SU-DHL-6 (cell line): Measurements from ENCODE around the gene PDE4D.
A peak's percentile ranks its signal among the peaks of the same experiment; 100 is the strongest.

Experiments
- H2AFZ ChIP-seq: fragments of 200-600 bp; sonication (generic); 2 replicates; pipeline ENCODE4 v1.6.1; 2014; ENCODE audit warnings: low read depth, mild to moderate bottlenecking, moderate library complexity, mixed read lengths, antibody characterized with exemption, low read length; ENCODE audit not compliant: severe bottlenecking
- H3F3A ChIP-seq: fragments of 200-600 bp; shearing (Covaris generic); 2 replicates; pipeline ENCODE4 v1.6.0; 2016; ENCODE audit warnings: antibody characterized with exemption, mild to moderate bottlenecking; ENCODE audit not compliant: insufficient read depth
- H3K27ac ChIP-seq: fragments of 200-600 bp; sonication (generic); 2 replicates; pipeline ENCODE4 v1.5.1; 2016; ENCODE audit warnings: low read depth, mild to moderate bottlenecking, low read length, moderate library complexity, mixed read lengths
- H3K27me3 ChIP-seq: fragments of 200-600 bp; sonication (generic), shearing (Covaris generic); 2 replicates; pipeline ENCODE4 v1.6.0; 2014; ENCODE audit warnings: mild to moderate bottlenecking, low read length
- H3K36me3 ChIP-seq: fragments of 200-600 bp; sonication (generic); 2 replicates; pipeline ENCODE4 v1.6.1; 2014; ENCODE audit warnings: mild to moderate bottlenecking, low read length, mixed read lengths
- H3K4me2 ChIP-seq: fragments of 300-600, 200-600 bp; shearing (Covaris generic), sonication (generic); 2 replicates; pipeline ENCODE4 v1.6.0; 2014; ENCODE audit warnings: low read length, low read depth, mild to moderate bottlenecking; ENCODE audit not compliant: poor library complexity, severe bottlenecking
- H3K4me3 ChIP-seq: fragments of 200-600 bp; sonication (generic); 2 replicates; pipeline ENCODE4 v1.5.1; 2014; ENCODE audit warnings: antibody characterized with exemption, low read length, mild to moderate bottlenecking, mixed read lengths; ENCODE audit not compliant: insufficient read depth, poor library complexity, severe bottlenecking
- H3K79me2 ChIP-seq: fragments of 200-600 bp; sonication (generic); 2 replicates; pipeline ENCODE4 v1.6.1; 2014; ENCODE audit warnings: mild to moderate bottlenecking, low read length, moderate library complexity; ENCODE audit not compliant: insufficient read depth
- H3K9ac ChIP-seq: fragments of 200-600 bp; sonication (generic); 2 replicates; pipeline ENCODE4 v1.7.0; 2014; ENCODE audit warnings: mild to moderate bottlenecking, low read length
- H3K9me2 ChIP-seq: fragments of 200-600 bp; sonication (generic); replicated peaks from 2 replicates; pipeline ENCODE4 v1.6.1; 2014; ENCODE audit warnings: low read length; ENCODE audit not compliant: insufficient read depth
- H3K9me3 ChIP-seq: fragments of 200-600 bp; sonication (generic); 2 replicates; pipeline ENCODE4 v1.6.1; 2014; ENCODE audit warnings: low read length, mixed read lengths; ENCODE audit not compliant: insufficient read depth
- H4K20me1 ChIP-seq: fragments of 200-600 bp; sonication (generic); 2 replicates; pipeline ENCODE4 v1.6.1; 2014; ENCODE audit warnings: low read depth, mild to moderate bottlenecking, antibody characterized with exemption, low read length, moderate library complexity, mixed read lengths
- CTCF ChIP-seq: fragments of 200-600 bp; sonication (generic); IDR thresholded peaks from one replicate; pipeline ENCODE4 v1.5.1; 2017; ENCODE audit warnings: antibody characterized with exemption, mild to moderate bottlenecking, low read length, moderate library complexity; ENCODE audit not compliant: insufficient read depth, poor library complexity, severe bottlenecking
- EZH2phosphoT487 ChIP-seq: fragments of 200-600 bp; sonication (generic), shearing (Covaris generic); conservative IDR thresholded peaks from 2 replicates; pipeline ENCODE4 v1.6.1; 2018; ENCODE audit warnings: mild to moderate bottlenecking, antibody characterized with exemption, low read length, moderate library complexity, mixed read lengths

Gene PDE4D

DNA sequence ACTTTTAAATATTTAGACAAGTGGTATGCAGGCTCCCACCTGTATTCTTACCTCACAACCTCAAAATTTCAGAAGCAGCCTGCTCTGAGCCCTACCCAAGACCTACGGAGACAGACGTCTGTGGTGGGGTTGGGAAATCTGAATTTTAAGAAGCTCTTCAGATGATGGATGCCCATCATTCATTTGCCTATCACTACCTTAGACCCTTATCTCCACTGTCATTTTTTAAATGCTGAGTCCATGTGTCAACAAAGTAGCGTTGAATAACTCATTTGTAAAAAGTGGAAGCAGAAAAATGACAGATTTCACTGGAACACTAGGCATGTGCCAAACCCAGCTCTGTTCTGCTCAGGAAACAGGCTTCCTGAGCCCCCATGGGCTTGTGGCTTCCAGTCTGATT is 85.7 kb downstream of the PDE4D start:
- no peak for TF ChIP-seq CTCF
- TF ChIP-seq EZH2phosphoT487: no peak
- Histone ChIP-seq H2AFZ (no peak overlapping the region), H3K9me2 (no peaks in the 10 kb centered on the region), H3K9ac (no peak overlapping the region), H3K36me3 (no peaks in the 10 kb centered on the region), H3F3A (no peaks in the 10 kb centered on the region), H3K4me3 (no peak overlapping the region), H3K27ac (no peak overlapping the region), H3K27me3 (no peaks in the 10 kb centered on the region), H3K4me2 (no peak overlapping the region), H3K9me3 (no peaks in the 10 kb centered on the region), H4K20me1 (no peaks in the 10 kb centered on the region), H3K79me2 (no peaks in the 10 kb centered on the region)

GRCh38 chr5:59800347-59800893 is 93.1 kb downstream of the PDE4D start:
- H3K27ac ChIP-seq: no peak overlapping the region
- H3K4me2 ChIP-seq: no peak overlapping the region
- H3K9me3 ChIP-seq: no peaks in the 10 kb centered on the region
- H3K27me3 ChIP-seq: no peaks in the 10 kb centered on the region
- H3F3A ChIP-seq: no peaks in the 10 kb centered on the region
- no peaks in the 10 kb centered on the region for H4K20me1 ChIP-seq
- no peak overlapping the region for H2AFZ ChIP-seq
- H3K36me3 ChIP-seq: no peaks in the 10 kb centered on the region
- no peaks in the 10 kb centered on the region for H3K79me2 ChIP-seq
- no peaks in the 10 kb centered on the region for H3K9me2 ChIP-seq
- H3K4me3 ChIP-seq: no peak overlapping the region
- TF ChIP-seq EZH2phosphoT487 (no peak), CTCF (no peak)
- H3K9ac ChIP-seq: no peak overlapping the region

DNA sequence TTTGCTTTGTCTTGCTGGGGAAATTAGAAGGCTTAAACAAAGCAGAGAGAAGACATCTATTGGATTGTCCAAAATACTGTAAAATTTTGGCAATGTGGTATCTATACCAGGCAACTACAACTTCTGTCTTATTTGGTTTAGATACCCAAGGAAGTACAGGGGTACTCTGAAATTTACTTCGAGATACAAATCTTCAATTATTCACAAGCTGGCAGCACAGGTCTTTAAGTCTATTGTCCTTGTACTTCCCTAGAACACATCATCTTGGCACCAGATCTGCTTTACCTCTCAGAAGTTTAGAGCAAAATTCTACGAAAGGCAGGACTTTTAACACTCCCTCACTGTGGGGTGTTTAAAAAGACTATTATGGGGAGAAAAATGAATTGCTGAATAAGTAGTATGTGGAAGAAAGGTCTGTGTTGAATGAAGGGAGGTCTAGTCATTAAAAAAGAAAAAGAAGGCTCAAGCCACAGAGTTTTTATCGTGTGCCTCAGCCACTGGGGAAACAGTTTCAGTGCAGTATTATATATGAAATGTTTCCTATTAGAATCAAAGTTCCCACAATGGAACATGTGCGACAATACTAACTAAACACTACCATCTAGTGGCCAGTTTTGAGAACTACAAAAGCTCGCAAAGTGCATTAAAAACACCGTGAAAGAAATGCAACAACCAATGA is 93.7 kb downstream of the PDE4D start:
- 0 out of 2 replicates have a peak overlapping the region, but pooled peaks have one; percentile 17 for H3K9ac ChIP-seq
- no peaks in the 10 kb centered on the region for H4K20me1 ChIP-seq
- H3K36me3 ChIP-seq: no peaks in the 10 kb centered on the region
- TF ChIP-seq EZH2phosphoT487 (no peak), CTCF (no peak)
- H3K9me3 ChIP-seq: no peaks in the 10 kb centered on the region
- H3K9me2 ChIP-seq: no peaks in the 10 kb centered on the region
- H3K4me2 ChIP-seq: peak overlapping the region; percentile 64
- no peaks in the 10 kb centered on the region for H3K27me3 ChIP-seq
- no peaks in the 10 kb centered on the region for H3K79me2 ChIP-seq
- peak overlapping the region; percentile 73 for H2AFZ ChIP-seq
- peak overlapping the region; percentile 15 for H3K4me3 ChIP-seq
- H3F3A ChIP-seq: no peaks in the 10 kb centered on the region
- peak overlapping the region; percentile 62 for H3K27ac ChIP-seq
